Adrenal gland (tissue), 12 donors: ENCODE measurements around the gene CKS1B. TPM values are rescaled to one million over a fixed set of nuclear protein-coding genes. Genes with fewer than 3 reads are reported as not detected.

Experiments used
- DNase-seq, 7 donors: peaks; one replicate each; pipeline ENCODE4 v3.0.0-alpha.2; 2019 to 2020
- H3K27ac ChIP-seq, 5 donors: fragments of 200-600 bp; sonication (generic) in 4 of 5; 1 replicate in 3 of 5; 2 replicates in 2 of 5; pipeline versions ENCODE4 v1.5.1 to v1.8.0; 2016 to 2020; ENCODE audit warnings: mild to moderate bottlenecking in 1 of 5
- H3K27me3 ChIP-seq: fragments of 200-600 bp; 2 replicates; pipeline ENCODE4 v1.8.0; 2021
- H3K36me3 ChIP-seq, 2 donors: fragments of 200-600 bp; replicated peaks in 1 of 2; 1 replicate in 1 of 2; 2 replicates in 1 of 2; pipeline versions ENCODE4 v1.5.1 to v1.8.0; 2018 to 2022
- H3K4me1 ChIP-seq, 2 donors: fragments of 200-600 bp; replicated peaks in 1 of 2; 1 replicate in 1 of 2; 2 replicates in 1 of 2; pipeline versions ENCODE4 v1.5.1 to v1.8.0; 2018 to 2021
- H3K4me3 ChIP-seq, 4 donors: fragments of 200-600 bp; sonication (generic) in 3 of 4; one replicate each; pipeline ENCODE4 v1.5.1; 2016 to 2018
- H3K9me3 ChIP-seq, 3 donors: fragments of 200-600 bp; sonication (generic) in 1 of 3; replicated peaks in 1 of 3; 1 replicate in 2 of 3; 2 replicates in 1 of 3; pipeline versions ENCODE4 v1.5.1 to v1.8.0; 2016 to 2021
- CTCF ChIP-seq, 6 experiments: fragments of 450-650 bp in 4 of 6; fragments of 200-600 bp in 2 of 6; sonication (generic) in 1 of 6; IDR thresholded peaks; 1 replicate in 5 of 6; 2 replicates in 1 of 6; pipeline versions ENCODE4 v1.5.1 to v1.8.0; 2016 to 2021; ENCODE audit warnings: antibody characterized with exemption in 6 of 6, mild to moderate bottlenecking in 2 of 6, moderate library complexity in 1 of 6
- POLR2A ChIP-seq, 2 donors: fragments of 450-650 bp; IDR thresholded peaks; one replicate each; pipeline ENCODE4 v1.6.1; 2017; ENCODE audit warnings: antibody characterized with exemption in 2 of 2, mild to moderate bottlenecking in 2 of 2, moderate library complexity in 1 of 2
- WGBS, 4 donors: extraction: QIAGEN DNeasy Blood & Tissue Kit in 2 of 4; methylation state at CpG; one replicate each; pipeline versions ENCODE4 v1.1.5 to v1.1.7; 2013 to 2017; 5-methylcytosine and 5-hydroxymethylcytosine counted together
- intact Hi-C, 2 donors: fragments of 100-400 bp; cut with DNase I; formaldehyde crosslinking; loops; one replicate each; pipeline versions ENCODE4 v1.14.1 to v1.15.0; 2022 to 2023
- polyA plus RNA-seq, 3 donors: library from polyadenylated mRNA; stranded (reverse); fragments of 200-250 nt in 2 of 3; fragments of 350-450 nt in 1 of 3; fragmentation: Illumina TruSeq in 1 of 3; extraction: RNeasy Lipid Tissue Mini Kit (QIAGEN cat#74804) in 1 of 3; gene quantifications; one replicate each; pipeline ENCODE4 v1.2.3, GENCODE V29; 2013 to 2014
- total RNA-seq, 9 donors: library from RNA; depleted of rRNA in 4 of 9; stranded (reverse); fragments of >200 nt in 4 of 9; fragments of 120-200 nt in 1 of 9; fragmentation: NEBNext Ultra II Directional in 1 of 9; extraction: Animal tissue kit (Norgen Biotek cat#: 25700) in 1 of 9; gene quantifications; one replicate each; pipeline versions ENCODE4 v1.1.0 to v1.2.4, GENCODE V29; 2013 to 2023
- donor health status: healthy with polysubstance abuse.
- donor health status: Bipolar disorder and iron deficiency.
- donor health status: DM: yes; HTN: yes; CAD: no.
- donor health status: DM: no; HTN: no; CAD: no.
- donor health status: DM: no; HTN: no; CAD: no.
- donor health status: DM: yes; HTN: yes; CAD: no.

Gene CKS1B
- total and polyA plus RNA-seq, 12 donors, result 12.4 to 87.0 (median 29.5) TPM

DNA sequence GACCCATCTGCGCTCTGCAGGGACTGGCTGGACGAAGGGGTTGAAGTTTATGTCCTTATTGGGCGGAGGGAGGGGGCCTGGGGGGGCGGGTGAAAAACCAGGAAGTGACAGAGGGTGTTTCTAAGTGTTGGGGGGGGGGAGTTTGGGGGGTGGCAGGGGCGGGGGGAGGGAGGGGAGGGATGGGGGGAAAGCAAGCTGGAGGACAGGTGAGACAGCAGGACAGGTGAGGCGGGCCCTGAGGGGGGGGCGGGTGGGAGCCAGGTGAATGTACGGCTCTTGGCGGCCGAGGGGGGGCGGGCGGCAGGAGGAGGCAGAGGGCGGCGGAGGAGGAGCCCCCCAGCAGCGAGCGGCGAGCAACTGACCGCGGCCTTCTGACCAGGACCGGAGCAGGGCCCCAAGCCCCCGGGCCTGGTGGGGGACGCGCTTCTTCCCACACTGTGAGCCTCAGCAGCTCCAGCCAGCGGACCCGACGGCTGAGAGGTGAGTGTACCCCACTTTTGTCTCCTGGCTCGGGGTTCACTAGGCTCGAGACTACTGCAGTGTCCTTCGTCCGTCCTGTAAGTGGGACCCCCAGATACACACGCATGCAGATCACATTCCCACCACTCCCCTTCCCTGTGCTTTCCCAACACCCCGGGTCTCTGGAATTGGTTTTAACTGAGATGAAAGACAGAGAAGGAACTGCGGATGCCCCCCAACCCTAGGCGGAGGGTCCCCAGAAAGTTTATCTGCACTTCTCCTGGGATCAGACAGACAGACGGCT, 28.2 kb downstream of the CKS1B start, which contains the start of gene ZBTB7B:
TSS of gene ZBTB7B (plus strand) at position 339 of the 763 bp plus-strand sequence. CDS start 11,859 bp downstream, outside the sequence.
- Histone ChIP-seq H3K4me1 (peaks cover 49 to 52% of the 10 kb centered on the region in 2 donors), H3K27ac (peak within 1 kb of the TSS; percentile 87 to 99 (median 96)), H3K27me3 (no peaks in the 10 kb centered on the region), H3K36me3 (no peaks in the 10 kb centered on the region), H3K9me3 (no peaks in the 10 kb centered on the region), H3K4me3 (peak within 1 kb of the TSS; percentile 39 to 87 (median 68))
- peak in 6 of 7 donors; percentile 54 to 75 (median 64) for DNase-seq
- 0 to 1% (median 0%) methylated on average over 11 to 33 of the region's 35 CpGs for WGBS, 4 donors
- intact Hi-C loops, result loop anchor here in 1 of 2 donors (5.0 kb wide), 1 partner anchor 35 kb away; no protein-coding TSS in a partner anchor
- TF ChIP-seq POLR2A (IDR thresholded peaks at IDR 0.05) (no peak), CTCF (IDR thresholded peaks at IDR 0.05) (peak in 2 of 6 experiments; percentile 5 to 23)

DNA sequence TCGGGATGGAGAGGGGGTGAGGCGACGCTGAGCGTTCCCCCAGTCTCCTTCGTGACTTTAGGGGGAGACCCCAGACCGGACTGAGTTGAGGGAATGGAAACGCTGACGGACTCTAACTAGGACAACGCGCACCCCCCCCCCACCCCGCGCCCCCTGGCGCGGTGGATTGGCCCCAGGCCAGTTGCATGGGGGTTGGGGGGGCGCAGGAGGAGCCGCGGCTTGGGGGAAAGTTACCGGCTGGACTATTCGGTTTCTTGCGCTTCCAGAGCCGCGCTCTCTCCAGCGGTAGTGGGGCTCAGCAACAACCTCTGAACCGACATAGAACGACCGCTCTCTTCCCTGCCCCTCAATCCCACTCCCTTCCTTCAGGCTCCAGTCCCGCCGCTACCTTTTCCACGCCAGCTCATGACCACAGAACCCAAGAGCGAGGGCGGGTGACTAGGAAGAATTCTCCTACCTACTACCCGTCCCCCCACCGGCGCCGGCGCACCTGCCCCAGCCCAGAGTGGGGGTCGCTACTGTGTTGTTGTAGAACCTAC, 28.8 kb downstream of the CKS1B start:
- peak in 4 of 7 donors; percentile 49 to 65 (median 63) for DNase-seq
- peaks cover 56 to 58% of the 10 kb centered on the region in 2 donors for H3K4me1 ChIP-seq
- TF ChIP-seq CTCF (IDR thresholded peaks at IDR 0.05), result no peak
- TF ChIP-seq POLR2A (IDR thresholded peaks at IDR 0.05), result peak in 1 of 2 donors; percentile 53
- no peaks in the 10 kb centered on the region for H3K36me3 ChIP-seq
- intact Hi-C loops, result loop anchor here in 1 of 2 donors (5.0 kb wide), 1 partner anchor 36 kb away; no protein-coding TSS in a partner anchor
- WGBS, 4 donors, result 0 to 1% (median 0%) methylated on average over 15 to 37 of the region's 37 CpGs
- peak overlapping the region; percentile 33 to 87 (median 68) for H3K4me3 ChIP-seq
- H3K27me3 ChIP-seq, result no peaks in the 10 kb centered on the region
- H3K9me3 ChIP-seq, result no peaks in the 10 kb centered on the region
- peak overlapping the region; percentile 87 to 99 (median 96) for H3K27ac ChIP-seq

GRCh38 chr1:155003766-155004351, 29.4 kb downstream of the CKS1B start:
- peak; percentile 75 to 87 (median 84) for DNase-seq
- Histone ChIP-seq H3K27me3 (no peaks in the 10 kb centered on the region), H3K9me3 (no peaks in the 10 kb centered on the region), H3K4me1 (peaks cover 60% of the 10 kb centered on the region in 2 donors), H3K4me3 (peak overlapping the region; percentile 33 to 87 (median 68)), H3K27ac (peak overlapping the region; percentile 87 to 99 (median 96)), H3K36me3 (no peaks in the 10 kb centered on the region)
- TF ChIP-seq CTCF (IDR thresholded peaks at IDR 0.05) (no peak), POLR2A (IDR thresholded peaks at IDR 0.05) (peak in 1 of 2 donors; percentile 4)
- intact Hi-C loops, result loop anchor here in 1 of 2 donors (5.0 kb wide), 1 partner anchor 37 kb away; no protein-coding TSS in a partner anchor
- 0 to 1% (median 0%) methylated on average over 11 to 34 of the region's 34 CpGs; no CpG with 5 or more reads in 1 of the 4 donors for WGBS, 4 donors
